ENCODE measurements around the gene TAF1C. TPM values are rescaled to one million over a fixed set of nuclear protein-coding genes. Genes with fewer than 3 reads are reported as not detected.
"Not testable (repeated sequence)": the region's sequence is repeated elsewhere in the genome, so short reads cannot be mapped to it uniquely, and the experiment has no call there.

The TAF1C gene
- total RNA-seq, 1 donor from 2014 or later = 83.7 TPM

DNA sequence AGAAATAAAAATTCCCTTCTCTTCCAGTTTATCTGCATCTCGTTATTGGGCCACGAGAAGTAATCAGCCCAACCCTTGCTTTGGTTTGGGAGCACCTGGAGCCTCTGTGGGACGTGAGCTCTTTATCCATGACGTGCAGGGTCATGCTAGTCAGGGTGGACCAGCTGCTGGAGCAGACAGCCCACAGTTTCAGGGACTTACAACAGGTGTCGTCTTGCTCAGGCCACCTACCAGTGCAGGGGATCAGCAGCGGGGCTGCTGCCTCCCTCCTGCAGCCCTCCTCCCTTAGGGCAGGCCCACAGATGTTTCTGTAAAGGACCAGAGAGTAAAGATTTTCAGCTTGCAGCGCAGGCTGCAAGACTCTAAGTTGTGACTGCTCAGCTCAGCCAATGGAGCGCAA lies 21.0 kb upstream of the TAF1C start:
- Mint-ChIP-seq H3K4me1 (ENCODE audit: unreplicated experiment) (peaks cover 12% of the 10 kb centered on the region), H3K36me3 (no peaks in the 10 kb centered on the region), H3K27ac (no peak overlapping the region), H3K4me3 (no peak overlapping the region), H3K27me3 (peaks cover 3% of the 10 kb centered on the region), H3K9me3 (no peaks in the 10 kb centered on the region)
- TF ChIP-seq, protein P1, sequence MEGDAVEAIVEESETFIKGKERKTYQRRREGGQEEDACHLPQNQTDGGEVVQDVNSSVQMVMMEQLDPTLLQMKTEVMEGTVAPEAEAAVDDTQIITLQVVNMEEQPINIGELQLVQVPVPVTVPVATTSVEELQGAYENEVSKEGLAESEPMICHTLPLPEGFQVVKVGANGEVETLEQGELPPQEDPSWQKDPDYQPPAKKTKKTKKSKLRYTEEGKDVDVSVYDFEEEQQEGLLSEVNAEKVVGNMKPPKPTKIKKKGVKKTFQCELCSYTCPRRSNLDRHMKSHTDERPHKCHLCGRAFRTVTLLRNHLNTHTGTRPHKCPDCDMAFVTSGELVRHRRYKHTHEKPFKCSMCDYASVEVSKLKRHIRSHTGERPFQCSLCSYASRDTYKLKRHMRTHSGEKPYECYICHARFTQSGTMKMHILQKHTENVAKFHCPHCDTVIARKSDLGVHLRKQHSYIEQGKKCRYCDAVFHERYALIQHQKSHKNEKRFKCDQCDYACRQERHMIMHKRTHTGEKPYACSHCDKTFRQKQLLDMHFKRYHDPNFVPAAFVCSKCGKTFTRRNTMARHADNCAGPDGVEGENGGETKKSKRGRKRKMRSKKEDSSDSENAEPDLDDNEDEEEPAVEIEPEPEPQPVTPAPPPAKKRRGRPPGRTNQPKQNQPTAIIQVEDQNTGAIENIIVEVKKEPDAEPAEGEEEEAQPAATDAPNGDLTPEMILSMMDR (conservative IDR thresholded peaks at IDR 0.05) = no peak
- DNase-seq (ENCODE audit: extremely low spot score, unreplicated experiment) = no peak

DNA sequence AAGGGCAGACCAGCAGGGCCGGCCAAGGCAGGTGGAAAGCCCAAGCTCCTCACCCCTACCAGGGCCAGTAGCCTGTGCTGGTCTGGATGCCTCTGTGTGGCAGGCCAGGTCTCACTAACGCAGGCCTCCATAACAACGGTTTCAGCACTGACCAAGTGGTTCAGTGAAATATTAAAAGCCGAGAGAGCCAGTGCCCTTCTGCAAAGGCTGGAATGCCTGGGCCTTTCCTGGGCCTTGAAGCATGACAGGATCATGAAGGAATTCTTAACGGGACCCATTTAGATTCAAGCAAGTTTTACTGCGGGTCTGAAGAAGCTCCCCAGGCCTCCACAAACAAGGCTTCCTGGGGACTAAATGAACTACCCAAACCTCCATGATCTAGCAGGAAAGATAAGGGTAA lies 20.4 kb upstream of the TAF1C start:
- peaks cover under 1% of the 10 kb centered on the region for H3K27me3 Mint-ChIP-seq
- H3K4me1 Mint-ChIP-seq (ENCODE audit: unreplicated experiment) = peaks cover 12% of the 10 kb centered on the region
- H3K4me3 Mint-ChIP-seq = no peak overlapping the region
- no peaks in the 10 kb centered on the region for H3K9me3 Mint-ChIP-seq
- no peak overlapping the region for H3K27ac Mint-ChIP-seq
- DNase-seq (ENCODE audit: extremely low spot score, unreplicated experiment) = no peak
- TF ChIP-seq, protein P1 (conservative IDR thresholded peaks at IDR 0.05) = no peak
- H3K36me3 Mint-ChIP-seq = no peaks in the 10 kb centered on the region

DNA sequence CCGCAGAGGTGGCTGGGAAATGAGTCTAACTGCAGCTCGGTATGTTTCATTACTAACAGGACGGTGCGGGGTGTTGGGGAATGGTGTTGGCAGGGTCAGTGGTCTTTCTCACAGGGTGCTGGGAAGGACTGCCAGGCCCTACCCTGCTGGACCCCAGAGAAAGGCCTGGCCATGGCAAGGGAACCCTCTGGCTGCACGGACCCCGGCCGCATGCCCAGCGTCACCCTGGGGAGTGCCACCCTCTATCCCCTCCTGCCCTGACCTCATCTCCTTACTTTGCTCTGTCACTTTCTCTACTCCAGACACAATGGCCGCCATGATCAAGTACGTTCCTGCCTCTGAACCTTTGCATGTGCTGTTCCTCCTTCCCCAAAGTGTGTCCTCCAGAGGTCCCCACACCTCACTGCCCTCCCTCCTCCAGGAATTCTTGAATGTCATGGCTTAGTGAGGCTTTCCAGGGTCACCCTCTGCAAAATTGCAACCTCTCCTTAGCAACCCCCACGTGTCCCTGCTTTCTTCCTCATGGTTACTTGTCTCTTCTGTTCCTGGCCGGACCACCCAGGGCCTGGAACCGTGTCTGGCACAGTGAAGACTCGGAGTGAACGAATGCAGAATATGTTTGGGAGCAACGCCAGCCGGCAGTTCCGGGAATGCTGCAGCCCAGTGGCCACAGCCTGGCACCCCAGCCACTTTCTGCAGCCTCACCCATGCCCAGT lies 19.3 kb upstream of the TAF1C start:
- Mint-ChIP-seq H3K9me3 (no peaks in the 10 kb centered on the region), H3K4me3 (no peak overlapping the region), H3K36me3 (no peaks in the 10 kb centered on the region), H3K4me1 (ENCODE audit: unreplicated experiment) (peaks cover 12% of the 10 kb centered on the region), H3K27me3 (no peaks in the 10 kb centered on the region), H3K27ac (no peak overlapping the region)
- TF ChIP-seq, protein P1 (conservative IDR thresholded peaks at IDR 0.05) = no peak
- DNase-seq (ENCODE audit: extremely low spot score, unreplicated experiment) = no peak

DNA sequence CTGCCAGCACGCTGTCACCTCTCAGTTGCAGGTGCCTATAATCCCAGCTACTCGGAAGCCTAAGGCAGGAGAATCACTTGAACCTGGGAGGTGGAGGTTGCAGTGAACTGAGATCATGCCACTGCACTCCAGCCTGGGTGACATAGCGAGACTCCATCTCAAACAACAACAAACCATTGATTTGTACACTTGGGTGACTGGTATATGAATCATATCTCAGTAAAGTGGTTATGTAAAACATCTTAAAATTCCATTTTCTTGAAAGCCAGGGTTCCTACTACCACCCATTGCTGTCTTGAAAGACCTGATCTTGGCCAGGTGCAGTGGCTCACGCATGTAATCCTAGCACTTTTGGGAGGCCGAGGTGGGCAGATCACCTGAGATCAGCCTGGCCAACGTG lies 18.3 kb upstream of the TAF1C start:
- not testable (repeated sequence) for H3K4me3 Mint-ChIP-seq; H3K27ac Mint-ChIP-seq; H3K27me3 Mint-ChIP-seq; H3K36me3 Mint-ChIP-seq; H3K9me3 Mint-ChIP-seq; DNase-seq (ENCODE audit: extremely low spot score, unreplicated experiment)
- H3K4me1 Mint-ChIP-seq (ENCODE audit: unreplicated experiment) = peaks cover 12% of the 10 kb centered on the region

DNA sequence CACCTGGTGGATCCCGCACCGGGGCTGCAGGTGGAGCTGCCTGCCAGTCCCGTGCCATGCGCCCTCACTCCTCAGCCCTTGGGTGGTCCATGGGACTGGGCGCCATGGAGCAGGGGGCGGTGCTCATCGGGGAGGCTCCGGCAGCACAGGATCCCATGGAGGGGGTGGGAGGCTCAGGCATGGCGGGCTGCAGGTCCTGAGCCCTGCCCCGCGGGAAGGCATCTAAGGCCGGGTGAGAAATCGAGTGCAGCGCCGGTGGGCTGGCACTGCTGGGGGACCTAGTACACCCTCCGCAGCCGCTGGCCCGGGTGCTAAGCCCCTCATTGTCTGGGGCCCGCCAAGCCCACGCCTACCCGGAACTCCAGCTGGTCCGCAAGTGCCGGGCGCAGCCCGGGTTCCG lies 17.7 kb upstream of the TAF1C start:
- H3K4me3 Mint-ChIP-seq; H3K27me3 Mint-ChIP-seq; DNase-seq (ENCODE audit: extremely low spot score, unreplicated experiment); H3K27ac Mint-ChIP-seq; H3K9me3 Mint-ChIP-seq; H3K36me3 Mint-ChIP-seq: not testable (repeated sequence)
- peaks cover 12% of the 10 kb centered on the region for H3K4me1 Mint-ChIP-seq (ENCODE audit: unreplicated experiment)

DNA sequence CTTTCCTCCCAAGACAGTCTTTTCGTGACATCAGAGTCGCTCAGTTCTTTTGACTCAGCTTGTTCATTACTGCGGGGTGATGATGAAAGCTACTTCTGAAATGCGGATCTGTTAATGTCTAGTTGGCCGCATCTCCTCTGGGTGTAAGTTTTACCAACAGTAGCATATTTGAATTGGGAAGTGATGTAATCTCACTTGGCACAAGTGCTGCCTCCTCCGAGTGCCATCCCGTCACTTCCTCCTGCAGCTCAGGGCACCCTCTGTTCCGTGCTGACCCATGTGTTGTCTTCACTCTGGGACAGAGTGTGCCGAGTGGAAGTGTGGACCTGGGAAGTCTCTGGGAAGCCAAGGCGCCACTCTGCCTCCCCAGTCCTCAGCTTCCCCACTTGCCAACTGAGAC lies 13.0 kb upstream of the TAF1C start:
- H3K27ac Mint-ChIP-seq = no peak overlapping the region
- TF ChIP-seq, protein P1 (conservative IDR thresholded peaks at IDR 0.05) = no peak

More for the DNA sequence above, 13.0 kb upstream of the TAF1C start:
- Mint-ChIP-seq H3K4me3 (no peak overlapping the region), H3K9me3 (no peaks in the 10 kb centered on the region), H3K27me3 (no peaks in the 10 kb centered on the region), H3K4me1 (ENCODE audit: unreplicated experiment) (peaks cover 5% of the 10 kb centered on the region), H3K36me3 (no peaks in the 10 kb centered on the region)
- DNase-seq (ENCODE audit: extremely low spot score, unreplicated experiment) = no peak
